GM15510 (cell line): ENCODE data around the gene NBL1.

Experiments used
- POLR2A ChIP-seq: IDR thresholded peaks from 3 replicates; pipeline ENCODE4 v1.6.1; 2011; ENCODE audit warnings: borderline replicate concordance; ENCODE audit not compliant: insufficient read length; ENCODE audit errors: extremely low read depth

The NBL1 gene, protein sequence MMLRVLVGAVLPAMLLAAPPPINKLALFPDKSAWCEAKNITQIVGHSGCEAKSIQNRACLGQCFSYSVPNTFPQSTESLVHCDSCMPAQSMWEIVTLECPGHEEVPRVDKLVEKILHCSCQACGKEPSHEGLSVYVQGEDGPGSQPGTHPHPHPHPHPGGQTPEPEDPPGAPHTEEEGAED

GRCh38 chr1:19643602-19644394 is at the start of gene NBL1:
Gene NBL1, plus strand, starts transcription at chr1:19644311. Its CDS starts 10,720 bp downstream, at chr1:19655031.
- no peak for TF ChIP-seq POLR2A

DNA sequence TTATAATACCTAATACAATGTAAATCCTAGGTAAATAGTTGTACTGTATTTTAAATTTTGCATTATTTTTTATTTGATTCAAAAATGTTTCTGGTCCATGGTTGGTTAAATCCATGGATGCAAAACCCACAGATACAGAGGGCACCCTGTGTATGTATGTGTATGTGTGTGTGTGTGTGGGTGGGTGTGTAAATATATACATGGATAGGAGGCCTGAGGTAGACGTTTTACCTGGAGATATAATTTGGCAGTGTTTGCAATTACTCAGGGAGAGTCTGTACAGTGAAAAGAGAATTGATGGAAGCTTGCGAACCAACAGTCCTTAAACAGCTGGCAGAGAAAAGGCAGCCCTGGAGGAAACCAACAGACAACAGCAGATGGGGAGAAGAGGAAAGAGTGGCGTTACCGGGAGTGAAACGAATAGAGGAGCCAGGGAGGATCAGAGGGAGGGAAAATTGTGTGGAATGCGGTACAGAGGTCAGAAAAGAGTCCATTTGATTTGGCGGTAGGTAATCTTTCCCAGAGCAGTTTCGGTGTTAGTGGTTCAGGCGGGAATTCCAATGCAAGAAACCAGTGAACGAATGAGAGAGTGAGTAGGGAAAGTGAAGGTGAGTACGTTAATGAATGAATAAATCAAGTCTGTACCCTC is 47.9 kb upstream of the NBL1 start:
- no peak for TF ChIP-seq POLR2A

GRCh38 chr1:19596714-19597495 is 47.2 kb upstream of the NBL1 start:
- peak; percentile 81 for TF ChIP-seq POLR2A

DNA sequence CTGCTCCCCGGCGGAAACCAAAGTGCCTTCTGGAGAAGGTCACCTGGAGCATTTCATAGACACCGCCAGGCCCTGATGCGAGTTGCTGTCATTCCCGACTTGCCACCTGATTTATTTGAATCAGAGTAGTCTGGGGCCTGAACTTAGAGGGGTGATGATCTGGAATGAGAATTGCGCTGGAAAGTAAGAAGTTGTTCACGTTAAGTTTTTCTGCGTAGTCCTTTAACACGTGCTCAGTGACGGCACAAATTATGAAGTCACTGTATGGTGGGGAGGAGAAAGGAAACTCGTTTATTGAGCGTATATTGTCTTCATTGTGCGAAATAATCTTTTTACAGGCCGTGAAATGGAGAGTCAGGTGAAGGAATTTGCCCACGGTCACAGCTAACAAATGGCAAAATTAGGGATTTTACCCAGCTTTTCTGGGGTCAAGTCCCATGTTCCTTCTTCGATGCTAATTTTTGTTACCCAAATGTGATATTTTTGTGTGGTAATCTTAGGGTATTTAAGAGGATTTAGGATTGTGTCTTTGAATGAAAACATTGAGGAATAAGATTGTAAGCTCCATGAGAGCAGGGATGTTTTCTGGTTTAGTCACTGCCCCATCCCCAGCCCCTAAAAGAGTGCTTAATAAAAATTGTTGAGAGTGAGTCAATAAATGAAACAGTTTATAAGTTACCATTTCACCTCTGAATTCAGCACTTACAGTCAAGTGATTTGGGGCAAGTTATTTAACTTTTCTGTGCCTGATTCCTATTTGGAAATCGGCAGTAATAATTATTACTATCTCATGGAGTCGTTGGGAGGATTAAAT is 46.4 kb upstream of the NBL1 start:
- no peak for TF ChIP-seq POLR2A

- TF ChIP-seq POLR2A = no peak
These were observed 44.3 kb upstream of the NBL1 start for GRCh38 chr1:19599810-19600209.

DNA sequence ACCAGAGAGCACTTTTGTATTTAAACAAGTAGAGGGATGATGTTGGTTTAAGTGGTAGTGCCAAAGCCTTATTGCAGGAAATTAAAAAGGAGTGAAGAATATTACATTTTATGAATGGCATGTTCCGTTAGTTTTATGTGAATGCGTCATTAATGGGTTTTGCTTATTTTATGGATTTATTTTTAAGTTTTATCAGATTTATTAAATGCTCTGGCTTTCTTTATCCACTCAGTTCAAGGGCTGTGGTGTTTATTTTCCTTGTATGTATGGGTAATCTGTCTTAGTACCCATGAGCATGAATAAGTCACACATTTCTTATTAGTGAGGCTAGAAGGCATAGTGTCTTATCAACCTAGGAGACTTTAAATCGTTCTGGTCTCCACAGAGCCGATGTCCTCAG is 41.6 kb upstream of the NBL1 start:
- no peak for TF ChIP-seq POLR2A

DNA sequence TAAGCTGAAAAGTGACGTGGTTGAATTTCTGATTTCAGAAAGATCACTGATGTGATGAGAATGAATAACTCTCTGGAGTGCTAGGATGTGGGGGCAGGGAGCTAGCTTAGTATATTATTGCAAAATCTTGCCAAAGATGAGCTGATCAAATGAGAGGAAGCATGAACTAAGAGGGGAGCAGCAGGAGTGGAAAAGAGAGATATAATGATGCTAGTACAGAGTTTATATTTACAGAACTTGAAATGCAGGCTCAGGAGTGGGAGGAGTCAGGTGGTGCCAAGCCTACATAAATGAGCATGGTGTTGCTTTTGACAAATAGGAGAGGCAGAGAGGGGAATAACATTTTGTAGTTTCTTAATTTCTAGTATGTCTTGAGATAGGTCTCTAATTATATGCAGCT is 38.1 kb upstream of the NBL1 start:
- no peak for TF ChIP-seq POLR2A

GRCh38 chr1:19606817-19607642 is 37.1 kb upstream of the NBL1 start:
- no peak for TF ChIP-seq POLR2A

GRCh38 chr1:19608232-19608631 is 35.9 kb upstream of the NBL1 start:
- TF ChIP-seq POLR2A = no peak

DNA sequence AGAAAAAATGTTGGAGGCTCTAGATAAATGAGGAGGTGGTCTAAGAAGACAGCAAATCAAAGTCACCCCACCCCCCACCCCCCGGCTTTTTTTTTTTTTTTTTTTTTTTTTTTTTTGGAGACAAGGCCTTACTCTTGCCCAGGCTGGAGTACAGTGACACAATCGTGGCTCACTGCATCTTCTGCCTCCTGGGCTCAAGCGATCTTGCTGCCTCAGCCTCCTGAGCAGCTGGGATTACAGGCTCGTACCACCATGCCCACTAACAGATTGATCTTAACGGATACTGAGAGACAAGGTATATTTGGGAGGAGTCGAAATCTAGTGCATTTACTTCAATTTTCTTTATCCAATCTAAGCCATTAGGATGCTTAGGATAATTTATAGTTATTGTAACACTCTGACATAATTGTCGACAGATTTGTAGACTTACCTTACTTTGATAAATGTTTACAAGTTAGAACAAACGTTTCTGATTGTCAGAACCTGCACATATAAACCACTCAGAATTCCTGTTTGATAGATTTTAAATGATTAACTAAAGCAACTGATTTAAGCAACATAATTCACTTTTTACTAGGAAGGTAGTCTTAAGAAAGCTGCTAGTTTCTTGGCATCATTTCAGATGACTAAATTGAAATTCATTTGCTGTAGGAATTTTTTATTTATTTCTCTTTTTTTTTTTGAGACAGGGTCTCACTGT is 33.7 kb upstream of the NBL1 start:
- TF ChIP-seq POLR2A = no peak

DNA sequence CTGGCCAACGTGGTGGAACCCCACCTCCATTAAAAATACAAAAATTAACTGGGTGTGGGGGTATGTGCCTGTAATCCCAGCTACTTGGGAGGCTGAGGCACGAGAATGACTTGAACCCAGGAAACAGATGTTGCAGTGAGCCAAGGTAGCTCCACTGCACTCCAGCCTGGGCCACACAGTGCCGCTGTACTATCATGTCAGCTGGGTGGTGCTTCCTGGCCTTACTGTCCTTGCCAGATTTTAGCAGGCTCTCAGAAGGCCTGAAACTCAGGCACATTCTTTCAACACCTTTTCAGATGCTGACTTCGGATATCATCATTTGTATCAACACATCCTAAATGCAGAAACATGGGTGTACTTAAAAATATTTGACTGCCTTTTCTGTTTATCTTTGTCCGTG is 31.6 kb upstream of the NBL1 start:
- TF ChIP-seq POLR2A = no peak

DNA sequence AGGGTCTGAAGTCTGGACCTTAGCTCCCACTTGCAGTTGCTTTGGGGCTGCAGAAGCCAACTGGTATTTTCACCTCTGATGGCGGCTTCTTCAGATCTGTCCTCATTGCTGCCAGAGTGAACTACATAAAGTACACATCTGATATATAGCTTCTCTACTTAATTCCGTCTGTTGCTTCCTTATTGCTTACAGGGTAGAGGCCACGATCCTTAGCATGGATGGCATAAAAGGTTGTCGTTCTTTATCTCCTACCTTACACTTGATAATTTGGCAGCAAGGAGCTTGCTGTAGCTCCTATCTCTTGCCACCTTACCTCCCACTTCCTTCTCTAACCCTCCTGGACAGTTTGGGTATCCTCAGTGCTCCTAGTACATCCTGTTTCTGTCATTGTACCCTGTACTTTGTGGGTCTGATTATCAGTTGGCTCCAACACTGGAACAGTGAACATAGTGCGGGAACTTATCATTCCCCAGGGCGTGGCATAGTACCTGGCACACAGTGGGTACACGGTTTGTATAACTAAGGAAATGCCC is 30.9 kb upstream of the NBL1 start:
- TF ChIP-seq POLR2A = no peak
